Measurements from ENCODE around the gene SOS2.

DNA sequence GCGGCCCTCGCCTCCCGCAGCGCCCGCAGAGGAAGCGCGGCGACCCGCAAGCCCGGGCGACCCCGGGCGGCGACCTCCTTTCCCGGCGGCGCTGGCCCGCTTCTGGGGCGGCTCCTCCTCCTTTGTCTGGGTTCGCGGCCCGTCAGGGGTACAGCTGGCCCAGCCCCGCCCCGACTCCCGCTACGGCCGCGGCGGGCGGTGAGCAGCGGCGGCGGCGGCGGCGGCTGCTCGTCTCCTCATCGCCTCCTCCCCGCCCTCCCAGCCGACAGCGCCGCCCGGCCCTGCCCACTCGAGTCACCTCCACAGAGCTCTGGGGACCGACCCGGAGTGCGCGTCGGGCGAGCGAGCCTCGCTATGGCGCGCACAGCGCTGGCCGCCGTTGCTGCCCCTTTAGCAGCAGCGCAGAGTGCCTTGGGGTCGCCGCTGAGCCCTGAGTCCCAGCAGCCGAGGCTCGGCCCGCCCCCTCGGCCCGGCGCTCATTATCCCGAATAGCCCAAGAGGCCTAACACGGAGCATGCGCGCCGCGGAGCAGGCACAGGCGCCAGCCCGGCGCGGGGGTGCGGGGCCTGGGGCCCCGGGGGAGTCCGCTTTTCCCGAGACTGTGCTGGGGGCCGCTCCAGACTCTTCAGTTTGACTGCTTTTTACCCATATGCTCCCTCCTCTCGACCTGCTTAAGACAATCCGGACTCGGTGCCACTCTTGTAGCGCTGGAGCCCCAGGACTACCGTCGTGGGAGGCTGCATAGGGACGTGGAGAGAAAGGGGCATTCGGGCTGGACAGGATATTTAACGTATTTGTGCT lies at the start of gene SOS2:
- TF ChIP-seq, protein P1, sequence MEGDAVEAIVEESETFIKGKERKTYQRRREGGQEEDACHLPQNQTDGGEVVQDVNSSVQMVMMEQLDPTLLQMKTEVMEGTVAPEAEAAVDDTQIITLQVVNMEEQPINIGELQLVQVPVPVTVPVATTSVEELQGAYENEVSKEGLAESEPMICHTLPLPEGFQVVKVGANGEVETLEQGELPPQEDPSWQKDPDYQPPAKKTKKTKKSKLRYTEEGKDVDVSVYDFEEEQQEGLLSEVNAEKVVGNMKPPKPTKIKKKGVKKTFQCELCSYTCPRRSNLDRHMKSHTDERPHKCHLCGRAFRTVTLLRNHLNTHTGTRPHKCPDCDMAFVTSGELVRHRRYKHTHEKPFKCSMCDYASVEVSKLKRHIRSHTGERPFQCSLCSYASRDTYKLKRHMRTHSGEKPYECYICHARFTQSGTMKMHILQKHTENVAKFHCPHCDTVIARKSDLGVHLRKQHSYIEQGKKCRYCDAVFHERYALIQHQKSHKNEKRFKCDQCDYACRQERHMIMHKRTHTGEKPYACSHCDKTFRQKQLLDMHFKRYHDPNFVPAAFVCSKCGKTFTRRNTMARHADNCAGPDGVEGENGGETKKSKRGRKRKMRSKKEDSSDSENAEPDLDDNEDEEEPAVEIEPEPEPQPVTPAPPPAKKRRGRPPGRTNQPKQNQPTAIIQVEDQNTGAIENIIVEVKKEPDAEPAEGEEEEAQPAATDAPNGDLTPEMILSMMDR (IDR thresholded peaks at IDR 0.05; ENCODE audit: low read depth, low read length, poor library complexity, severe bottlenecking) = peak; percentile 18
- TF ChIP-seq EZH2phosphoT487 (IDR thresholded peaks at IDR 0.05; ENCODE audit: borderline replicate concordance, low read length) = no peak
